ENCODE data around the gene GAS2L1. TPM values are rescaled to one million over a fixed set of nuclear protein-coding genes. Genes with fewer than 3 reads are reported as not detected.

GAS2L1 gene
- total RNA-seq, 2 experiments from 2014 or later: 1.1 to 1.4 TPM

DNA sequence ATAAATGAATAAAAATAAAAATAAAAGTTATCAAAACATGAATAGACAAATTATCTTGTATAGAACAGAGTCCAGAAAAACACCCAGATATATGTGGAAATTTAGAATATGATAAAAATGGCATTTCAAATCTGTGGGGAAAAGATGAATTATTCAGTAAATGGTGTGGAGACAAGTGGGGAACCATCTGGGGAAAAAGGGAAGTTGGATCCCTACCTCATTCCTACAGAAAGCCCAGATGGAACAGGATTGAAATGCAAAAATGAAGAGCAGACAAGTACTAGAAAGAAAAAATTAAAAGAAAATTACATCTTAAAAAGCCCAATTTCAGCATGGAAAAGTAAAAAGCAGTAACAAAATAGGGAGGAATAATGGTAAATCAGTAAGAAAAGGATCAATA lies 17.2 kb downstream of the GAS2L1 start:
- Mint-ChIP-seq H3K36me3 (no peaks in the 10 kb centered on the region), H3K27me3 (no peaks in the 10 kb centered on the region), H3K9me3 (no peaks in the 10 kb centered on the region), H3K27ac (no peak overlapping the region), H3K4me1 (no peaks in the 10 kb centered on the region), H3K4me3 (no peak overlapping the region)
- no peak for DNase-seq

DNA sequence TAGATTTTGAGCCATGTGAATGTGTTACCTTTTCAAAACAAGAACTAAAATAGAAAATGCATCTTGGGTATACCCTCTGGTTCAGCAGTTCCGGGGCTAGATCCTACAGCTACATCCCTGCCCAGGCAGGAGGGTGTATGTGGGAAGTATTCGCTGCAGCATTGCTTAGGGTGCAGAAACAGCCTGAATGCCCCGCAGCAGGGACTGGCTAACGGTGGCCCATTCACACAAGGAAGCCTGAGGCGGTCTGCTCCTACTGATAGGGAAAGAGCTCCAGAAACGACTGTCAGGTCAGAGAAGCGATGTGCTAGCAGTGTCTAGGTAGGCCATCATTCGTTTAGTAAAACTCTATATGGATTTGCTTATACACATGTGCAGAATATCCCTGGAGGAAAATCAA lies 18.9 kb downstream of the GAS2L1 start:
- no peaks in the 10 kb centered on the region for H3K9me3 Mint-ChIP-seq
- H3K27ac Mint-ChIP-seq: no peak overlapping the region
- H3K4me3 Mint-ChIP-seq: no peak overlapping the region
- H3K36me3 Mint-ChIP-seq: peaks cover 2% of the 10 kb centered on the region
- H3K4me1 Mint-ChIP-seq: no peaks in the 10 kb centered on the region
- no peaks in the 10 kb centered on the region for H3K27me3 Mint-ChIP-seq
- no peak for DNase-seq

DNA sequence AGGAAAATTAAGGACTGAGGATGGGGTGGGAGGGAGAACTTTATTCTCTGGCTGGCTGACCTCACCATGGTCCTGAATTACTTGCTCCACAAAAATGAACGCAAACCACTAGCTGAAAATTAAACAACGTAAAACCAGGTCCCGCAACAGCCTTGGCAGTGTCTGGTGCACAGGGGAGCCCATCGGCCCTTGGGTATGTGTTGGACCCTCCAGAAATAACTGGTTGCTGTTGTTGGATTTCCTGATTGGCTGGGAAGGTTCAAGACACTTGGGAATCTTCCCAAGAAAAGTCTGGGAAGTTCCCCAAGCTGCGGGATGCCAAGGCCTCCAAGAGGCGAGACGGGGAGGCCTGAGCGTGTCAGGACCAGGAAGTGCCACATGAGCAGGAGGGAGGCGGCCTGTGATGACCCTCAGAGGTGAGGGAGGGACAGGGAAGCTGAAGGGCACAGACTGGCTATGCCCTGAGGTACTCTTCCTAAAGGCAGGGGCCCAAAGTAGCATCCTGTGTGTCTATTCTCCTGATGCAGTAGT lies 19.4 kb downstream of the GAS2L1 start:
- no peaks in the 10 kb centered on the region for H3K4me1 Mint-ChIP-seq
- DNase-seq: no peak
- no peak overlapping the region for H3K27ac Mint-ChIP-seq
- H3K27me3 Mint-ChIP-seq: no peaks in the 10 kb centered on the region
- H3K9me3 Mint-ChIP-seq: no peaks in the 10 kb centered on the region
- H3K36me3 Mint-ChIP-seq: peaks cover 2% of the 10 kb centered on the region
- H3K4me3 Mint-ChIP-seq: no peak overlapping the region

GRCh38 chr22:29326481-29326880 lies 20.0 kb downstream of the GAS2L1 start:
- Mint-ChIP-seq H3K27ac (peak overlapping the region; percentile 3), H3K4me1 (no peaks in the 10 kb centered on the region), H3K9me3 (no peaks in the 10 kb centered on the region), H3K36me3 (peaks cover 2% of the 10 kb centered on the region), H3K27me3 (no peaks in the 10 kb centered on the region), H3K4me3 (no peak overlapping the region)
- no peak for DNase-seq

GRCh38 chr22:29327089-29327764 lies 20.8 kb downstream of the GAS2L1 start:
- no peaks in the 10 kb centered on the region for H3K27me3 Mint-ChIP-seq
- no peak overlapping the region for H3K27ac Mint-ChIP-seq
- DNase-seq: no peak
- H3K4me3 Mint-ChIP-seq: no peak overlapping the region
- no peaks in the 10 kb centered on the region for H3K9me3 Mint-ChIP-seq
- peaks cover 2% of the 10 kb centered on the region for H3K36me3 Mint-ChIP-seq
- H3K4me1 Mint-ChIP-seq: no peaks in the 10 kb centered on the region

DNA sequence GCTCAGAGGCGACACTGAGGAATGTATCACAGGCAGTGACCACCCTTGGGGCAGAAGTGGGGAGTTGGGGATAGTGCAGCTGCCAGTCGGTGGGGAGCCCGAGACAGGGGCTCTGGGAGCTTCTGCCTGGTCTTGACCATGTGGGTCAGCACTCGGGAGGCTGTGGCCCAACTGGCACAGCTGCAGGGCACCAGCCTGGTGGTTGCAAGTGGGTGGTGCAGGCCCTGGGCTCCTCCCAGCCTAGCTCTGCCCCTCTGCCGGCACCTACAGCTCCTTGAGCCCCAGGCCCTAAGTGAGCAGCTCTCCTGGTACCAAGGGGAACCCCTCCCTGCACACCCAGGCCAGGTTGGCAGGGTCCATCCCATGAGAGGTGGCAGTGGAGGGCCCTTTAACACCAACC lies 21.6 kb downstream of the GAS2L1 start:
- Mint-ChIP-seq H3K9me3 (no peaks in the 10 kb centered on the region), H3K27me3 (no peaks in the 10 kb centered on the region), H3K4me1 (no peaks in the 10 kb centered on the region), H3K4me3 (no peak overlapping the region), H3K27ac (no peak overlapping the region), H3K36me3 (peaks cover 2% of the 10 kb centered on the region)
- no peak for DNase-seq

DNA sequence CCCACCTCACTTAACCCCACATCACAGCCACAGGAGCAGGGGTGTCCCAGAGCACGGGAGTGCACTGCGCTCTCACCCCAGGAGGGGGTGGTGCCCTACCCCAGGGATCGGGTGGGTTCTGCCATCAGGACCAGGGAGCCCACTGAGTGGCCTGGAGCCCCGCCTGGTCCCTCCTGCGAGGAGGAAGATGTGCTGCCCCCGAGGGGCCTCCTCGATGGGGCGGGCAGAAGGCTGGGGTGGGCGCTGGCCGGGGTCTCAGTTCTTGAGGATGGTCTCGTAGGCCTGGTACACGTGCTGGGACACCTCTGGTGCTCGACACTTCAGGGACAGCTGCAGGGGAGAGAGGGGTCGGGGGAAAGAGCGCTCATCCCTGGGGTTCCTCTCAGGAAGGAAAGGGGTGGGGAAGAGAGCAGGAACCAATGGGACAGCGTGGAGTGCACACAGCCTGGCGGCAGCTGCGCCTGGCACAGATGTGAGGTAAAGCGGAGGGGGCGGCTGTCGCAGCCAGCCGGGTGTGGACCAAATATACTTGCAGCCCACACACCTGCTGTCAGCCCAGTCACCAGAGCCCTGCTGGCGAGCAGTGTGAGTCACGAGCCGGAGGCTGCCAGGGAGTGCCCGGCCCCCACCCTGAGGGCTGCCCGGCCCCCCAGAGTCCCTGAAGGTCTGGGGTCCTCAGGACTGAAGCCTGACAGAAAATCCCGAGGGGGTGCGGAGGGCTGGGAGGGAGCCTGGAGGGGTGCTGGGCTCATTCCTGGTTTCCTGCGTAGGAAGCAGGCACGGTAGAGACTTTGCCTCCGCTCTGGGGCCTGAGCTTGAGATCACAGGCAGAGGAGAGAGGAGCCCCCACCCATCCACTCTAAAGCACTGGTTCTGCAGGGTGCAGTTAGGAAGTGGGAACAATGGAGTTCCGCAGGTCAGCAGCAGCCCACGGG lies 22.4 kb downstream of the GAS2L1 start:
- Mint-ChIP-seq H3K27ac (no peak overlapping the region), H3K9me3 (no peaks in the 10 kb centered on the region), H3K4me1 (no peaks in the 10 kb centered on the region), H3K27me3 (no peaks in the 10 kb centered on the region), H3K4me3 (no peak overlapping the region), H3K36me3 (peaks cover 2% of the 10 kb centered on the region)
- no peak for DNase-seq

- H3K4me3 Mint-ChIP-seq: no peak overlapping the region
- no peak for DNase-seq
- H3K36me3 Mint-ChIP-seq: peaks cover 2% of the 10 kb centered on the region
- H3K4me1 Mint-ChIP-seq: no peaks in the 10 kb centered on the region
- no peaks in the 10 kb centered on the region for H3K27me3 Mint-ChIP-seq
- no peak overlapping the region for H3K27ac Mint-ChIP-seq
- H3K9me3 Mint-ChIP-seq: no peaks in the 10 kb centered on the region
Observed at GRCh38 chr22:29329581-29329980, 23.1 kb downstream of the GAS2L1 start.

DNA sequence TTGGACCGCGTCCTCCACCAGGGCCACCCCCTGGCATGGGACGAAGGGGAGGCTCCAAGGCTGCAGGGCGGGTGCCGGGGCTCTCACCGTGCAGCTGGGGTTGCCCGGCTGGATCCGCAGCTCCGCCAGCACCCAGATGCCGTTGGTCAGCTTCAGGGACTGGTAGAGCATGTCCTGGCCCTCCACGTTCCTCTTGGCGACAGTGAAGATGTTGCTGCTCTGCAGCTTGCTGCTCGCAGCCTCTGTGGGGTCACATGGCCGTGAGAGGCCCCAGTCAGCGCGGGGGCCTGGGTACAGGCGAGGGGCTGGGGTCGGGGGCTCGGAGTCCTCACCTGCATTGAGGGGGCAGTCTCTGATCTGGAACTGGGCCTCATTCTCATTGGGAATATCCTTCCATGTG lies 23.8 kb downstream of the GAS2L1 start:
- Mint-ChIP-seq H3K9me3 (no peaks in the 10 kb centered on the region), H3K4me3 (no peak overlapping the region), H3K27ac (no peak overlapping the region), H3K27me3 (no peaks in the 10 kb centered on the region), H3K36me3 (peaks cover 2% of the 10 kb centered on the region), H3K4me1 (no peaks in the 10 kb centered on the region)
- no peak for DNase-seq

- no peak for DNase-seq
- H3K27me3 Mint-ChIP-seq: no peaks in the 10 kb centered on the region
- H3K4me1 Mint-ChIP-seq: no peaks in the 10 kb centered on the region
- H3K9me3 Mint-ChIP-seq: no peaks in the 10 kb centered on the region
- H3K36me3 Mint-ChIP-seq: peaks cover 3% of the 10 kb centered on the region
- no peak overlapping the region for H3K4me3 Mint-ChIP-seq
- H3K27ac Mint-ChIP-seq: no peak overlapping the region
Observed at GRCh38 chr22:29330753-29331152, 24.3 kb downstream of the GAS2L1 start.

DNA sequence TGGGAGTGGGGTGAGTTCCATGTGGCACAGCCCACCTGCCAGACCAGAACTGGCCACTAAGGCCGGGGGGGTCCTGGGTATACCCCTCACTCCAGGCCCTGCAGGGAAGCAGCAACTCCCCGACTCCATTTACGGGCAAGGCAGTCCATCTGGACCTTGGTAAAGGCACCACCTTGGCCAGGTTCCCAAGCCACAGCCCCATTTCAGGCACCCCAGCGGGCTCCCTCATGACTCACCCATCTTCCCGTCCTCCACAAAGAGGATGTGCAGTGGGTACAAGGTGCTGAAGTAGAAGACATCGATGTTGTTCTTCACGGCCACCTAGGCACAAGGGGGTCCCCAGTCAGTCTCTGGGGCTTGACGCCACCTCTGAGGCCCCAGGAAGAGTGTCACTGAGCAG lies 24.8 kb downstream of the GAS2L1 start:
- DNase-seq: no peak
- H3K27ac Mint-ChIP-seq: no peak overlapping the region
- H3K27me3 Mint-ChIP-seq: no peaks in the 10 kb centered on the region
- H3K4me3 Mint-ChIP-seq: no peak overlapping the region
- peaks cover 3% of the 10 kb centered on the region for H3K36me3 Mint-ChIP-seq
- no peaks in the 10 kb centered on the region for H3K9me3 Mint-ChIP-seq
- no peaks in the 10 kb centered on the region for H3K4me1 Mint-ChIP-seq

GRCh38 chr22:29331658-29332300 lies 25.3 kb downstream of the GAS2L1 start:
- Mint-ChIP-seq H3K4me3 (no peak overlapping the region), H3K9me3 (no peaks in the 10 kb centered on the region), H3K27ac (no peak overlapping the region), H3K27me3 (no peaks in the 10 kb centered on the region), H3K36me3 (peaks cover 3% of the 10 kb centered on the region), H3K4me1 (no peaks in the 10 kb centered on the region)
- DNase-seq: no peak

DNA sequence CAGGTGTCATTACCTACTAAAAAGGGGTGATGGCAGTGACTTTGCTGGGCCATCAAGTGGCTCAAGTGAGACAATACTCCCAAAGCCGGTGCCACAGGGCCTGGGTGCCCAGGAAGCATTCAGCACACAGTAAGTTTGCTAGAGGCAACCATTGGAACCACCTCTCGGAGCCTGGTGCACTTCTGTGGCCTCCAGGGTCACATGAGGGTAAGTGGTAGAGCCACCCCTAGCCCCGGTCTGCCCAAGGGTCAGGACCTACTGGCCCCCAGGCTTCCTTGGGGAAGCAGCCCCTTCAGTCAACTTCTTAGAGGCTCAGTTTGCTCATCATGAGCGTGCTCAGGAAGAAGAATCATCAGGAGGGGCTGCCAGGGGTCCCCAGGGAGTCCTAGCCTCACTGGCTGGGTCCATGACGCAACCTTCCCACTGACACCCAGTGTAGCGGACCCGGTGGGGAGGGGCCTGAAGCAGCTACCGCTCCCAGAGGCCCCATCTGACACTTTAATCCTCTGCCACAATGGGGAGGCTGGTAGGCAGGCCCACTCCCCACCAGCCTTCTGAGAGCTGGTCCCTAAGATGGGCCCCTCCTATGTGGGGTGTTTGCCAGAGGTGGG lies 26.5 kb downstream of the GAS2L1 start:
- H3K27ac Mint-ChIP-seq: no peak overlapping the region
- no peak overlapping the region for H3K4me3 Mint-ChIP-seq
- H3K9me3 Mint-ChIP-seq: no peaks in the 10 kb centered on the region
- H3K27me3 Mint-ChIP-seq: no peaks in the 10 kb centered on the region
- peaks cover 3% of the 10 kb centered on the region for H3K36me3 Mint-ChIP-seq
- no peak for DNase-seq
- no peaks in the 10 kb centered on the region for H3K4me1 Mint-ChIP-seq

- Mint-ChIP-seq H3K9me3 (no peaks in the 10 kb centered on the region), H3K27me3 (no peaks in the 10 kb centered on the region), H3K4me3 (no peak overlapping the region), H3K27ac (no peak overlapping the region), H3K36me3 (peaks cover 3% of the 10 kb centered on the region), H3K4me1 (no peaks in the 10 kb centered on the region)
- DNase-seq: no peak
Observed at GRCh38 chr22:29334148-29334547, 27.7 kb downstream of the GAS2L1 start.

Measured in activated naive CD8-positive, alpha-beta T cell treated with anti-CD3 and anti-CD28 coated beads for 36 hours (primary cell).